PC-3 (cell line): ENCODE results near the gene IFNA6. TPM values are rescaled to one million over a fixed set of nuclear protein-coding genes. Genes with fewer than 3 reads are reported as not detected.
A peak's percentile ranks its signal among the peaks of the same experiment; 100 is the strongest.

Source experiments
- ATAC-seq: fragments of 200-7000 bp; cut with Tn5 transposase; 2 replicates; pipeline ENCODE4 v1.9.1; 2020; ENCODE audit warnings: mild to moderate bottlenecking, moderate library complexity
- BruUV-seq: library from RNA; stranded (reverse); fragments of 400-500 nt; replicated peaks from 2 replicates; lab custom pipeline; 2021; lab: Mats Ljungman, UMichigan
- CTCF ChIA-PET: fragments of 300-600 bp; sonication (Branson Sonifier 250); formaldehyde crosslinking; loops from one replicate; lab custom pipeline; 2022; ENCODE audit warnings: antibody characterized with exemption; lab: Charles Lee
- POLR2A ChIA-PET: fragments of 300-600 bp; sonication (Branson Sonifier 250); formaldehyde crosslinking; loops from one replicate; lab custom pipeline; 2022; ENCODE audit warnings: antibody characterized with exemption; ENCODE audit not compliant: unreplicated experiment; lab: Charles Lee
- DNase-seq: peaks from one replicate; pipeline ENCODE4 v3.0.0-alpha.2; 2015
- H2AFZ ChIP-seq: fragments of 300-600 bp; sonication (generic); 2 replicates; pipeline ENCODE4 v1.6.0; 2016; ENCODE audit warnings: antibody characterized with exemption, low read length
- H3F3A ChIP-seq: fragments of 300-600 bp; sonication (generic); one replicate; pipeline ENCODE4 v1.6.0; 2017; ENCODE audit warnings: antibody characterized with exemption, low read length, control low read depth, mild to moderate bottlenecking; ENCODE audit not compliant: unreplicated experiment
- H3K27ac ChIP-seq: fragments of 300-600 bp; sonication (generic); 2 replicates; pipeline ENCODE4 v1.5.1; 2016; ENCODE audit warnings: mild to moderate bottlenecking, low read length
- H3K27me3 ChIP-seq: fragments of 300-600 bp; sonication (generic); 2 replicates; pipeline ENCODE4 v1.6.1; 2016; ENCODE audit warnings: low read length, mixed read lengths
- H3K36me3 ChIP-seq: fragments of 300-600 bp; sonication (generic); 2 replicates; pipeline ENCODE4 v1.6.1; 2016; ENCODE audit warnings: low read depth, mixed run types, low read length, mixed read lengths
- H3K4me1 ChIP-seq: fragments of 300-600 bp; sonication (generic); 2 replicates; pipeline ENCODE4 v1.5.1; 2016; ENCODE audit warnings: low read length; ENCODE audit not compliant: insufficient read depth
- H3K4me2 ChIP-seq: fragments of 300-600 bp; sonication (generic); 2 replicates; pipeline ENCODE4 v1.6.0; 2016; ENCODE audit warnings: low read length
- H3K4me3 ChIP-seq: fragments of 300-600 bp; sonication (generic); 2 replicates; pipeline ENCODE4 v1.5.1; 2016; ENCODE audit warnings: mild to moderate bottlenecking, low read length, mixed read lengths
- H3K79me2 ChIP-seq: fragments of 300-600 bp; sonication (generic); 2 replicates; pipeline ENCODE4 v1.6.1; 2017; ENCODE audit warnings: low read length, mixed read lengths
- H3K9ac ChIP-seq: fragments of 300-600 bp; sonication (generic); 2 replicates; pipeline ENCODE4 v1.6.0; 2016; ENCODE audit warnings: mild to moderate bottlenecking, low read length
- H3K9me2 ChIP-seq: fragments of 300-600 bp; sonication (generic); replicated peaks from 2 replicates; pipeline ENCODE4 v1.6.1; 2016; ENCODE audit warnings: mixed run types, low read length, mixed read lengths
- H3K9me3 ChIP-seq: fragments of 300-600 bp; sonication (generic); 2 replicates; pipeline ENCODE4 v1.6.1; 2016; ENCODE audit warnings: low read length, mixed read lengths
- H4K20me1 ChIP-seq: fragments of 300-600 bp; sonication (generic); 2 replicates; pipeline ENCODE4 v1.6.1; 2016; ENCODE audit warnings: low read length, mixed read lengths
- CTCF ChIP-seq: fragments of 300-600 bp; sonication (generic); conservative IDR thresholded peaks from 2 replicates; pipeline ENCODE4 v1.5.1; 2017; ENCODE audit warnings: antibody characterized with exemption, low read depth, mild to moderate bottlenecking, low read length
- EZH2 ChIP-seq: fragments of 300-600 bp; sonication (generic); IDR thresholded peaks from one replicate; pipeline ENCODE4 v1.6.1; 2017; ENCODE audit warnings: antibody characterized with exemption, mild to moderate bottlenecking, low read length; ENCODE audit not compliant: unreplicated experiment
- EZH2phosphoT487 ChIP-seq: fragments of 300-600 bp; sonication (generic); IDR thresholded peaks from 2 replicates; pipeline ENCODE4 v1.6.1; 2018; ENCODE audit warnings: mild to moderate bottlenecking, antibody characterized with exemption, low read length, borderline replicate concordance
- intact Hi-C: fragments of 100-400 bp; cut with micrococcal nuclease; formaldehyde crosslinking; loops from 2 replicates; pipeline ENCODE4 v1.9.0; 2023
- total RNA-seq: library from RNA; depleted of rRNA; stranded (reverse); fragments of >200 nt; gene quantifications from 2 replicates; pipeline ENCODE4 v1.2.3, GENCODE V29; 2014

Gene IFNA6
- total RNA-seq, 1 experiment from 2014 or later, result not detected

GRCh38 chr9:21336457-21336856, 14.2 kb downstream of the IFNA6 start:
- H3K36me3 ChIP-seq, result 0 out of 2 replicates have a peak, but pooled peaks cover 3% of the 10 kb centered on the region
- H3K9me2 ChIP-seq, result no peaks in the 10 kb centered on the region
- no peaks in the 10 kb centered on the region for H3K9me3 ChIP-seq
- BruUV-seq, result no TSS peak
- H3F3A ChIP-seq, result no peaks in the 10 kb centered on the region
- peaks cover 33% of the 10 kb centered on the region for H3K4me1 ChIP-seq
- 0 out of 2 replicates have a peak overlapping the region, but pooled peaks have one; percentile 12 for H2AFZ ChIP-seq
- DNase-seq (peak; percentile 14), ATAC-seq (peak; percentile 23; the same call in 1 of the 2 replicates)
- TF ChIP-seq EZH2phosphoT487 (no peak), CTCF (no peak; the same call in 1 of the 2 replicates)
- no peak overlapping the region for H3K4me3 ChIP-seq
- H4K20me1 ChIP-seq, result peaks cover 21% of the 10 kb centered on the region; the same call in 1 of the 2 replicates
- H3K4me2 ChIP-seq, result 0 out of 2 replicates have a peak overlapping the region, but pooled peaks have one; percentile 84
- H3K9ac ChIP-seq, result no peak overlapping the region
- H3K79me2 ChIP-seq, result peaks cover 36% of the 10 kb centered on the region
- intact Hi-C loops, result no loop called here
- POLR2A ChIA-PET, result no interaction called here
- CTCF ChIA-PET, result no interaction called here
- no peak overlapping the region for H3K27ac ChIP-seq
- no peaks in the 10 kb centered on the region for H3K27me3 ChIP-seq

DNA sequence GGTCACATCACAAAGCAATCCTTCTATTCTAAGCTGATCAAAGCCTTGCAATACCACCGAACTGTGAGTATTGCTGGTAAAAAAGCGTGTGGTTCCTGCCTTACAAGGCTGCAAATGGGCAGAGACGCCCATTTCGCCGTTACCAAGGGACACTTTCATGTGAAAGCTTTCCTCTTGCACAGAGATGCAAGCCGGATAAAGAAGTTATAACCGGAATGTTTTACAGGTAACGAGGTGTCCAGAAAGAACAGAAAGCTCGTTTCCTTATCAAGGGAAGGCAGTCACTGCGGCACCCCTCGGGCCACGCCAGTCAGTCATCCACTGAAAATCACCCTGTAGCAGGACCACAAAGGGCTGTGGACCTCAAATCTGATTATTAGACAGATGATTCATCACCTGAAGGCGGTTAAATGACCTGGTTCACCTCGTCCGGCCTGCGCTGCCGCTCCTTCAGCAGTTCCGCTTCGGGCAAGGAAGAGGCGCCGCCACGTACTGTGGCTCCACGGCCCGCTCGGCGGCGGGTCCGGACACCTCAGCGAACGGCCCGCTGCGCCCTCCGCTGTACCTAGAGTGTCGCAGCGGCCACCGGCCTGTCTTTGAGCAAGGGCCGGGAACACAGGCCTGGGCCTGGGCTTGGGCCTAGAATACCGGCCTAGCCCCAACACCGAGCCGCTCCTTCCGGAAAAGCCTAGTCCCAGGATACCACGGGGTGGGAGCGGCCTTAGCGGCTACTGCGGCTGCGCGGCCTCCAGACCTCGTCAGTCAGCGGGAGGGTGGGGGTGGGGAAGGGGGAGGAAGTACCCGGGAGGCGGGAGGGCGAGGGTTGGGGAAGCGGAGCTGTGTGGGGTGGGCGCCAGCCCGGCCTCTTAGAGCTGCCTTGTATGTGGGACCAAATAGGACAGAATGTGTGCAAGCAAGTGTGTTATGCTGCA, 15.7 kb downstream of the IFNA6 start, which contains the start of gene KLHL9:
Gene KLHL9, minus strand, starts transcription at position 704 of the 932 bp plus-strand sequence. Its CDS starts 545 bp downstream, at position 159.
- TF ChIP-seq EZH2phosphoT487 (no peak), EZH2 (no peak), CTCF (no peak)
- peak within 1 kb of the TSS; percentile 89 for H3K27ac ChIP-seq
- peaks cover 29% of the 10 kb centered on the region; the same call in 1 of the 2 replicates for H4K20me1 ChIP-seq
- H2AFZ ChIP-seq, result peak within 1 kb of the TSS; percentile 94
- H3K9me3 ChIP-seq, result no peaks in the 10 kb centered on the region
- no peaks in the 10 kb centered on the region for H3K9me2 ChIP-seq
- no peaks in the 10 kb centered on the region for H3K27me3 ChIP-seq
- peak within 1 kb of the TSS; percentile 99 for H3K9ac ChIP-seq
- H3K79me2 ChIP-seq, result peaks cover 51% of the 10 kb centered on the region
- BruUV-seq, result TSS peak; percentile 48
- POLR2A ChIA-PET, result interaction anchor here (0.5 to 0.6 kb wide), 3 partner anchors 119 to 461 kb away, joined by 3 read pairs; no protein-coding TSS in a partner anchor
- H3F3A ChIP-seq, result no peaks in the 10 kb centered on the region
- ATAC-seq (peak; percentile 91), DNase-seq (peak; percentile 81)
- H3K4me3 ChIP-seq, result peak within 1 kb of the TSS; percentile 76
- H3K4me2 ChIP-seq, result peak within 1 kb of the TSS; percentile 84
- peaks cover 42% of the 10 kb centered on the region for H3K4me1 ChIP-seq
- intact Hi-C loops, result no loop called here
- H3K36me3 ChIP-seq, result 0 out of 2 replicates have a peak, but pooled peaks cover 3% of the 10 kb centered on the region
- CTCF ChIA-PET, result interaction anchor here (1.0 kb wide), 1 partner anchor 61 kb away, joined by 3 read pairs; no protein-coding TSS in a partner anchor
